ENCODE data around the gene LRRN2. TPM values are rescaled to one million over a fixed set of nuclear protein-coding genes. Genes with fewer than 3 reads are reported as not detected.

Gene LRRN2
- total RNA-seq, 2 experiments from 2014 or later = not detected

GRCh38 chr1:204659056-204659455 lies 26.5 kb downstream of the LRRN2 start:
- DNase-seq (no peak), ATAC-seq (ENCODE audit: poor library complexity) (no peak)
- H3K4me1 ChIP-seq (ENCODE audit: insufficient read depth, low read length) = no peaks in the 10 kb centered on the region
- H3K27me3 Mint-ChIP-seq = peaks cover 4% of the 10 kb centered on the region
- no peaks in the 10 kb centered on the region for H3K4me1 Mint-ChIP-seq (ENCODE audit: low read depth)
- H3K4me3 Mint-ChIP-seq = no peak overlapping the region
- intact Hi-C loops (cut with DNase I, micrococcal nuclease) = no loop called here
- H3K36me3 Mint-ChIP-seq (ENCODE audit: low read depth) = no peaks in the 10 kb centered on the region
- no peaks in the 10 kb centered on the region for H3K9me3 ChIP-seq (ENCODE audit: control insufficient read depth in 1 of 2, insufficient read depth in 1 of 2, low read length in 2 of 2)
- no peak overlapping the region for H3K27ac ChIP-seq (ENCODE audit: low read depth in 1 of 2, low read length in 2 of 2)
- ChIA-PET POLR2A (no interaction called here), CTCF (no interaction called here)
- no peak overlapping the region for H3K4me3 ChIP-seq (ENCODE audit: low read length)
- no peaks in the 10 kb centered on the region for H3K27me3 ChIP-seq (ENCODE audit: control insufficient read depth in 1 of 2, insufficient read depth in 2 of 2, low read length in 2 of 2)
- H3K9me3 Mint-ChIP-seq = no peaks in the 10 kb centered on the region
- TF ChIP-seq, protein P1, sequence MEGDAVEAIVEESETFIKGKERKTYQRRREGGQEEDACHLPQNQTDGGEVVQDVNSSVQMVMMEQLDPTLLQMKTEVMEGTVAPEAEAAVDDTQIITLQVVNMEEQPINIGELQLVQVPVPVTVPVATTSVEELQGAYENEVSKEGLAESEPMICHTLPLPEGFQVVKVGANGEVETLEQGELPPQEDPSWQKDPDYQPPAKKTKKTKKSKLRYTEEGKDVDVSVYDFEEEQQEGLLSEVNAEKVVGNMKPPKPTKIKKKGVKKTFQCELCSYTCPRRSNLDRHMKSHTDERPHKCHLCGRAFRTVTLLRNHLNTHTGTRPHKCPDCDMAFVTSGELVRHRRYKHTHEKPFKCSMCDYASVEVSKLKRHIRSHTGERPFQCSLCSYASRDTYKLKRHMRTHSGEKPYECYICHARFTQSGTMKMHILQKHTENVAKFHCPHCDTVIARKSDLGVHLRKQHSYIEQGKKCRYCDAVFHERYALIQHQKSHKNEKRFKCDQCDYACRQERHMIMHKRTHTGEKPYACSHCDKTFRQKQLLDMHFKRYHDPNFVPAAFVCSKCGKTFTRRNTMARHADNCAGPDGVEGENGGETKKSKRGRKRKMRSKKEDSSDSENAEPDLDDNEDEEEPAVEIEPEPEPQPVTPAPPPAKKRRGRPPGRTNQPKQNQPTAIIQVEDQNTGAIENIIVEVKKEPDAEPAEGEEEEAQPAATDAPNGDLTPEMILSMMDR (IDR thresholded peaks at IDR 0.05) = no peak
- H3K27ac Mint-ChIP-seq = no peak overlapping the region
- H3K36me3 ChIP-seq (ENCODE audit: insufficient read depth, low read length) = no peaks in the 10 kb centered on the region

DNA sequence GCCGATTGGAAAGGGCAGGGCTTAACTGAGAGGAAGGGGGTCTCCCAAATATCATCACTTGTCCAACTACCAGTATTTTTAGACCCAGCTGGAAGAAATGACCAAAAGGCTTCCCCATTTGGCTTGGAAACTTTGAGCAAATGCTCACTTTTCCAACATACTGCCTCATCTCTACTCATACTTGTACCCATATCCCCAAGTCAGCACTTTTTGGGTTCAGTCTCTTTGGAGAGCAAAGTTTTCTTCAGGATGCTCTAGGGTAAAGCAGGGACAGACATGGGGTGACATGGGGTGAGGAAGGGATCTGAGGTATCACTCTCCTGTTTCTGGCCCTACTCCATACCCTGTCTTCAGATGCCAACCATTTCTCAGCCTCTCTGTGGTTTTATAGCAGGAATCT lies 27.2 kb downstream of the LRRN2 start:
- no peak for ATAC-seq (ENCODE audit: poor library complexity)
- Mint-ChIP-seq H3K9me3 (no peaks in the 10 kb centered on the region), H3K36me3 (ENCODE audit: low read depth) (no peaks in the 10 kb centered on the region), H3K4me3 (no peak overlapping the region), H3K4me1 (ENCODE audit: low read depth) (no peaks in the 10 kb centered on the region), H3K27me3 (peaks cover 4% of the 10 kb centered on the region), H3K27ac (no peak overlapping the region)
- DNase-seq = no peak
- TF ChIP-seq, protein P1 (IDR thresholded peaks at IDR 0.05) = no peak
- Histone ChIP-seq H3K27me3 (ENCODE audit: control insufficient read depth in 1 of 2, insufficient read depth in 2 of 2, low read length in 2 of 2) (no peaks in the 10 kb centered on the region), H3K27ac (ENCODE audit: low read depth in 1 of 2, low read length in 2 of 2) (no peak overlapping the region), H3K4me1 (ENCODE audit: insufficient read depth, low read length) (no peaks in the 10 kb centered on the region), H3K4me3 (ENCODE audit: low read length) (no peak overlapping the region), H3K36me3 (ENCODE audit: insufficient read depth, low read length) (no peaks in the 10 kb centered on the region), H3K9me3 (ENCODE audit: control insufficient read depth in 1 of 2, insufficient read depth in 1 of 2, low read length in 2 of 2) (no peaks in the 10 kb centered on the region)
- ChIA-PET CTCF (no interaction called here), POLR2A (no interaction called here)
- intact Hi-C loops (cut with DNase I, micrococcal nuclease) = no loop called here

GRCh38 chr1:204653590-204654340 lies 31.8 kb downstream of the LRRN2 start:
- no peaks in the 10 kb centered on the region for H3K36me3 ChIP-seq (ENCODE audit: insufficient read depth, low read length)
- intact Hi-C loops (cut with DNase I, micrococcal nuclease) = no loop called here
- POLR2A ChIA-PET = no interaction called here
- no peaks in the 10 kb centered on the region for H3K36me3 Mint-ChIP-seq (ENCODE audit: low read depth)
- CTCF ChIA-PET = interaction anchor here (0.7 to 1.2 kb wide), 3 partner anchors 86 to 1367 kb away, joined by 3 to 5 read pairs (median 3); no protein-coding TSS in a partner anchor
- H3K9me3 Mint-ChIP-seq = no peaks in the 10 kb centered on the region
- H3K4me1 ChIP-seq (ENCODE audit: insufficient read depth, low read length) = no peaks in the 10 kb centered on the region
- H3K4me3 ChIP-seq (ENCODE audit: low read length) = no peak overlapping the region
- DNase-seq (no peak), ATAC-seq (ENCODE audit: poor library complexity) (no peak)
- H3K9me3 ChIP-seq (ENCODE audit: control insufficient read depth in 1 of 2, insufficient read depth in 1 of 2, low read length in 2 of 2) = no peaks in the 10 kb centered on the region
- H3K4me3 Mint-ChIP-seq = no peak overlapping the region
- H3K27me3 Mint-ChIP-seq = peaks cover 8% of the 10 kb centered on the region
- TF ChIP-seq, protein P1 (IDR thresholded peaks at IDR 0.05) = no peak
- no peak overlapping the region for H3K27ac ChIP-seq (ENCODE audit: low read depth in 1 of 2, low read length in 2 of 2)
- peaks cover 9 to 11% of the 10 kb centered on the region in 2 experiments for H3K27me3 ChIP-seq (ENCODE audit: control insufficient read depth in 1 of 2, insufficient read depth in 2 of 2, low read length in 2 of 2)
- no peak overlapping the region for H3K27ac Mint-ChIP-seq
- no peaks in the 10 kb centered on the region for H3K4me1 Mint-ChIP-seq (ENCODE audit: low read depth)
